NT2/D1 (cell line): Measurements from ENCODE around the gene CAMTA1.

Source experiments
- SUZ12 ChIP-seq: IDR thresholded peaks from 2 replicates; pipeline ENCODE4 v1.6.1; 2011; ENCODE audit not compliant: insufficient read length, insufficient read depth; ENCODE audit errors: extremely low read depth
- ZNF274 ChIP-seq: IDR thresholded peaks from 2 replicates; pipeline ENCODE4 v1.6.1; 2011; ENCODE audit warnings: mild to moderate bottlenecking, low read depth, low read length

GRCh38 chr1:7551442-7551841 is 766.2 kb downstream of the CAMTA1 start:
- TF ChIP-seq SUZ12: no peak
- TF ChIP-seq ZNF274: no peak
